CD14-positive monocyte (primary cell): ENCODE measurements around the gene CYP2R1. TPM values are rescaled to one million over a fixed set of nuclear protein-coding genes. Genes with fewer than 3 reads are reported as not detected.

Source experiments
- DNase-seq, 3 donors: peaks; one replicate each; pipeline ENCODE4 v3.0.0-alpha.2; 2011 to 2022
- H2AFZ ChIP-seq: 2 replicates; pipeline ENCODE4 v1.6.0; 2012; ENCODE audit warnings: mild to moderate bottlenecking, low read depth, low read length, inconsistent platforms; ENCODE audit not compliant: insufficient read depth, poor library complexity, severe bottlenecking
- H3K27ac ChIP-seq, 2 donors: 1 replicate in 1 of 2; 2 replicates in 1 of 2; pipeline ENCODE4 v1.5.1; 2012 to 2013; ENCODE audit warnings: low read length in 2 of 2, control low read depth in 1 of 2, inconsistent platforms in 1 of 2, low read depth in 1 of 2, mild to moderate bottlenecking in 1 of 2
- H3K27me3 ChIP-seq, 2 donors: one replicate each; pipeline versions ENCODE4 v1.6.0 to v1.6.1; 2011 to 2013; ENCODE audit warnings: low read length in 2 of 2; ENCODE audit not compliant: control insufficient read depth in 2 of 2, insufficient read depth in 2 of 2
- H3K36me3 ChIP-seq, 2 donors: replicated peaks in 1 of 2; 1 replicate in 1 of 2; 2 replicates in 1 of 2; pipeline versions ENCODE4 v1.5.1 to v1.6.1; 2012 to 2013; ENCODE audit warnings: low read length in 2 of 2, control low read depth in 1 of 2, inconsistent platforms in 1 of 2, mild to moderate bottlenecking in 1 of 2; ENCODE audit not compliant: insufficient read depth in 2 of 2, control insufficient read depth in 1 of 2
- H3K4me1 ChIP-seq, 2 donors: 1 replicate in 1 of 2; 2 replicates in 1 of 2; pipeline versions ENCODE4 v1.5.1 to v1.6.1; 2012 to 2013; ENCODE audit warnings: low read length in 2 of 2, control low read depth in 1 of 2, inconsistent platforms in 1 of 2, mild to moderate bottlenecking in 1 of 2, moderate library complexity in 1 of 2; ENCODE audit not compliant: insufficient read depth in 2 of 2, control insufficient read depth in 1 of 2
- H3K4me2 ChIP-seq: replicated peaks from 2 replicates; pipeline ENCODE3; 2012; ENCODE audit warnings: low read length, moderate library complexity, mild to moderate bottlenecking; ENCODE audit not compliant: poor library complexity, severe bottlenecking; ENCODE audit errors: extremely low read depth
- H3K4me3 ChIP-seq, 3 experiments: fragments of 200-600 bp in 1 of 3; sonication (generic) in 1 of 3; replicated peaks in 1 of 3; 1 replicate in 2 of 3; 2 replicates in 1 of 3; pipeline ENCODE4 v1.5.1; 2011 to 2013; ENCODE audit warnings: low read length in 3 of 3, mild to moderate bottlenecking in 3 of 3, control low read depth in 2 of 3, low read depth in 2 of 3, inconsistent platforms in 1 of 3, moderate library complexity in 1 of 3
- H3K79me2 ChIP-seq: 2 replicates; pipeline ENCODE4 v1.6.0; 2012; ENCODE audit warnings: mild to moderate bottlenecking, control low read depth, inconsistent platforms, low read length, moderate library complexity; ENCODE audit not compliant: insufficient read depth
- H3K9ac ChIP-seq: 2 replicates; pipeline ENCODE4 v1.6.0; 2017; ENCODE audit warnings: low read length, mild to moderate bottlenecking; ENCODE audit not compliant: insufficient read depth, poor library complexity, severe bottlenecking
- H3K9me3 ChIP-seq, 2 donors: replicated peaks in 1 of 2; 1 replicate in 1 of 2; 2 replicates in 1 of 2; pipeline versions ENCODE4 v1.5.1 to v1.6.1; 2012 to 2013; ENCODE audit warnings: low read length in 2 of 2, control low read depth in 1 of 2; ENCODE audit not compliant: control insufficient read depth in 1 of 2, insufficient read depth in 1 of 2
- H4K20me1 ChIP-seq: 2 replicates; pipeline ENCODE4 v1.6.0; 2012; ENCODE audit warnings: mild to moderate bottlenecking, low read length, control low read depth, moderate library complexity; ENCODE audit not compliant: insufficient read depth
- H3K27ac Mint-ChIP-seq, 7 donors: one replicate each; pipeline ENCODE4 v1.8.0; 2020; ENCODE audit warnings: mild to moderate bottlenecking in 7 of 7, mixed read lengths in 7 of 7, moderate library complexity in 6 of 7, inconsistent platforms in 2 of 7
- H3K27me3 Mint-ChIP-seq, 3 donors: one replicate each; pipeline ENCODE4 v1.8.0; 2021 to 2022; ENCODE audit warnings: low read depth in 3 of 3, mild to moderate bottlenecking in 3 of 3, mixed read lengths in 3 of 3, moderate library complexity in 3 of 3, inconsistent platforms in 1 of 3
- H3K36me3 Mint-ChIP-seq, 2 donors: one replicate each; pipeline ENCODE4 v1.8.0; 2020; ENCODE audit warnings: mixed read lengths in 2 of 2, inconsistent platforms in 1 of 2, mild to moderate bottlenecking in 1 of 2
- H3K4me1 Mint-ChIP-seq: one replicate; pipeline ENCODE4 v1.8.0; 2020; ENCODE audit warnings: mild to moderate bottlenecking, mixed read lengths
- H3K4me3 Mint-ChIP-seq, 2 donors: one replicate each; pipeline ENCODE4 v1.8.0; 2020; ENCODE audit warnings: mild to moderate bottlenecking in 2 of 2, mixed read lengths in 2 of 2, moderate library complexity in 1 of 2
- H3K9me3 Mint-ChIP-seq, 7 donors: one replicate each; pipeline ENCODE4 v1.8.0; 2020 to 2022; ENCODE audit warnings: mixed read lengths in 7 of 7, mild to moderate bottlenecking in 6 of 7, moderate library complexity in 6 of 7, inconsistent platforms in 2 of 7
- CTCF ChIP-seq: fragments of 200-600 bp; IDR thresholded peaks from one replicate; pipeline ENCODE4 v1.8.0; 2022; ENCODE audit warnings: antibody characterized with exemption, mild to moderate bottlenecking
- WGBS: methylation state at CpG from one replicate; pipeline ENCODE4 v1.1.5; 2013; ENCODE audit warnings: missing lambda C conversion rate; ENCODE audit not compliant: insufficient coverage; 5-methylcytosine and 5-hydroxymethylcytosine counted together
- intact Hi-C, 2 donors: fragments of 100-400 bp; cut with micrococcal nuclease; formaldehyde crosslinking; loops; one replicate each; pipeline versions ENCODE4 v1.15.0 to v1.15.1; 2023
- polyA plus RNA-seq, 3 donors: library from polyadenylated mRNA; depleted of rRNA in 1 of 3; unstranded in 2 of 3; stranded (reverse) in 1 of 3; fragments of 300-500 nt in 2 of 3; fragments of >200 nt in 1 of 3; fragmentation: Illumina TruSeq in 2 of 3; gene quantifications; 1 replicate in 2 of 3; 2 replicates in 1 of 3; pipeline ENCODE4 v1.2.3, GENCODE V29; 2012 to 2021

Gene CYP2R1
- polyA plus RNA-seq, 3 donors, result 5.4 to 8.3 (median 7.0) TPM

- Histone ChIP-seq H4K20me1 (no peaks in the 10 kb centered on the region), H3K9ac (no peak overlapping the region), H3K27ac (peak overlapping the region; percentile 34 to 66), H3K27me3 (no peaks in the 10 kb centered on the region), H3K9me3 (no peaks in the 10 kb centered on the region), H2AFZ (peak overlapping the region; percentile 55), H3K79me2 (peaks cover 3% of the 10 kb centered on the region), H3K4me1 (peaks cover 43 to 62% of the 10 kb centered on the region in 2 donors), H3K36me3 (no peaks in the 10 kb centered on the region), H3K4me2 (peak overlapping the region; percentile 8), H3K4me3 (peak overlapping the region in 1 of 3 experiments; percentile 15)
- WGBS, result 0% methylated on average over 2 of the region's 5 CpGs
- H3K9me3 Mint-ChIP-seq, result peaks cover 0 to 2% (median 0%) of the 10 kb centered on the region in 7 donors
- intact Hi-C loops, result loop anchor here (5.0 to 10.0 kb wide), 4 partner anchors 280 to 380 kb away; partner anchors contain the start of gene PSMA1 (in 1 of the 2)
- no peak for TF ChIP-seq CTCF
- peak; percentile 74 to 88 (median 82) for DNase-seq
- peak overlapping the region; percentile 75 to 89 (median 83) for H3K27ac Mint-ChIP-seq
- H3K4me1 Mint-ChIP-seq, result peaks cover 43% of the 10 kb centered on the region
- H3K4me3 Mint-ChIP-seq, result no peak overlapping the region
- H3K36me3 Mint-ChIP-seq, result peaks cover 0 to 3% of the 10 kb centered on the region in 2 donors
- H3K27me3 Mint-ChIP-seq, result peaks cover 0 to 2% (median 0%) of the 10 kb centered on the region in 3 donors
Measured at GRCh38 chr11:14894657-14895598, 2.9 kb upstream of the CYP2R1 start.

- Histone ChIP-seq H4K20me1 (no peaks in the 10 kb centered on the region), H3K4me1 (peaks cover 33 to 45% of the 10 kb centered on the region in 2 donors), H3K9ac (peak overlapping the region; percentile 79), H2AFZ (peak overlapping the region; percentile 92), H3K9me3 (no peaks in the 10 kb centered on the region), H3K36me3 (no peaks in the 10 kb centered on the region), H3K4me3 (peak overlapping the region in 2 of 3 experiments; percentile 85 to 96), H3K27me3 (no peaks in the 10 kb centered on the region), H3K27ac (peak overlapping the region; percentile 86 to 88), H3K4me2 (peak overlapping the region; percentile 88), H3K79me2 (peaks cover 3% of the 10 kb centered on the region)
- WGBS, result no CpG with 5 or more reads among the region's 2 CpGs
- Mint-ChIP-seq H3K4me3 (peak overlapping the region; percentile 89 to 90), H3K36me3 (peaks cover 0 to 3% of the 10 kb centered on the region in 2 donors), H3K27ac (peak overlapping the region in 5 of 7 donors; percentile 67 to 87 (median 87)), H3K27me3 (peaks cover 0 to 2% (median 0%) of the 10 kb centered on the region in 3 donors), H3K9me3 (peaks cover 0 to 2% (median 0%) of the 10 kb centered on the region in 7 donors), H3K4me1 (peaks cover 41% of the 10 kb centered on the region)
- no peak for TF ChIP-seq CTCF
- intact Hi-C loops, result loop anchor here (5.0 to 10.0 kb wide), 3 partner anchors 278 to 378 kb away; partner anchors contain the start of gene PSMA1 (in 1 of the 2)
- DNase-seq, result no peak
Measured at GRCh38 chr11:14892577-14892976, 546 bp upstream of the CYP2R1 start.
